Heart left ventricle (tissue), 16 donors: Measurements from ENCODE around the gene ADA. TPM values are rescaled to one million over a fixed set of nuclear protein-coding genes. Genes with fewer than 3 reads are reported as not detected.
A peak's percentile ranks its signal among the peaks of the same experiment; 100 is the strongest.

Source experiments
- ATAC-seq, 4 donors: fragments of 200-7000 bp; cut with Tn5 transposase; one replicate each; pipeline ENCODE4 v1.9.1; 2020 to 2022; ENCODE audit warnings: moderate library complexity in 4 of 4, mild to moderate bottlenecking in 3 of 4, moderate number of reproducible peaks in 1 of 4
- DNase-seq, 5 donors: peaks; one replicate each; pipeline ENCODE4 v3.0.0-alpha.2; 2020
- H3K27ac ChIP-seq, 12 donors: fragments of 200-600 bp; sonication (generic) in 4 of 12; one replicate each; pipeline versions ENCODE4 v1.5.0 to v1.8.0; 2016 to 2022; ENCODE audit warnings: mild to moderate bottlenecking in 2 of 12
- H3K27me3 ChIP-seq, 9 donors: fragments of 200-600 bp; sonication (generic) in 2 of 9; one replicate each; pipeline versions ENCODE4 v1.5.1 to v1.8.0; 2016 to 2022; ENCODE audit warnings: mild to moderate bottlenecking in 3 of 9
- H3K36me3 ChIP-seq, 9 donors: fragments of 200-600 bp; sonication (generic) in 2 of 9; one replicate each; pipeline versions ENCODE4 v1.5.0 to v1.8.0; 2018 to 2022; ENCODE audit warnings: mild to moderate bottlenecking in 2 of 9
- H3K4me1 ChIP-seq, 12 donors: fragments of 200-600 bp; sonication (generic) in 4 of 12; one replicate each; pipeline versions ENCODE4 v1.5.0 to v1.8.0; 2016 to 2022; ENCODE audit warnings: mild to moderate bottlenecking in 3 of 12
- H3K4me3 ChIP-seq, 12 donors: fragments of 200-600 bp; sonication (generic) in 4 of 12; one replicate each; pipeline versions ENCODE4 v1.5.0 to v1.8.0; 2017 to 2022; ENCODE audit warnings: mild to moderate bottlenecking in 9 of 12, moderate library complexity in 4 of 12
- H3K9me3 ChIP-seq, 12 donors: fragments of 200-600 bp; sonication (generic) in 4 of 12; one replicate each; pipeline versions ENCODE4 v1.5.0 to v1.8.0; 2016 to 2022; ENCODE audit warnings: mild to moderate bottlenecking in 1 of 12
- POLR2A ChIP-seq, 2 donors: fragments of 450-650 bp; IDR thresholded peaks; one replicate each; pipeline ENCODE4 v1.6.1; 2017; ENCODE audit warnings: antibody characterized with exemption in 2 of 2, mild to moderate bottlenecking in 2 of 2, moderate library complexity in 2 of 2
- WGBS, 4 donors: extraction: QIAGEN DNeasy Blood & Tissue Kit in 2 of 4; methylation state at CpG; one replicate each; pipeline versions ENCODE4 v1.1.5 to v1.1.7; 2013 to 2018; 5-methylcytosine and 5-hydroxymethylcytosine counted together
- intact Hi-C, 10 donors: fragments of 100-400 bp; cut with DNase I; formaldehyde crosslinking; loops; one replicate each; pipeline versions ENCODE4 v1.11.1 to v1.14.2; 2022
- polyA plus RNA-seq, 2 donors: library from polyadenylated mRNA; stranded (reverse); fragments of 200-250 nt; gene quantifications; one replicate each; pipeline ENCODE4 v1.2.3, GENCODE V29; 2013
- total RNA-seq, 9 donors: library from RNA; depleted of rRNA in 2 of 9; stranded (reverse); fragments of >200 nt in 2 of 9; fragmentation: NEBNext Ultra II Directional in 3 of 9; extraction: Animal tissue kit (Norgen Biotek cat#: 25700) in 3 of 9; gene quantifications; one replicate each; pipeline versions ENCODE4 v1.1.0 to v1.2.4, GENCODE V29; 2016 to 2023
- TF ChIP-seq, protein P1 (sequence below), 12 donors: fragments of 200-600 bp; sonication (generic) in 4 of 12; IDR thresholded peaks; one replicate each; pipeline versions ENCODE4 v1.5.0 to v1.8.0; 2018 to 2022; ENCODE audit warnings: antibody characterized with exemption in 12 of 12, mild to moderate bottlenecking in 5 of 12
- donor health status: ischemic (EF 13 %, LVEDD 7.1; RV severe dilation, severe dysfunction).
- donor health status: healthy with polysubstance abuse.
- donor health status: DM: no; HTN: yes; CAD: no.
- donor health status: DM: no; HTN: no; CAD: no.
- donor health status: ischemic (EF 25% LVEDD 6.9; RV normal size, moderate dysfunction).
- donor health status: ischemic (EF 25% LVEDD 5.7; RV mildly dilated, moderate dysfunction).
- donor health status: healthy.
- donor health status: DM: yes; HTN: yes; CAD: no.
- donor health status: ischemic (EF 35%, LVEDD 5.7; RV mildly dilated, moderate dysfunction).
- donor health status: nonischemic (EF 11% LVEDD 7.7; RV severe dilation, severe dysfunction).
- donor health status: DM: yes; HTN: yes; CAD: no.
- donor health status: PGD.
- donor health status: ischemic (EF 29% LVEDD 5.4; RV normal size, mild dysfunction).
- donor health status: nonischemic (EF 23%, LVEDD 6.1; RV moderate dilation, normal function).

ADA gene
- total and polyA plus RNA-seq, 11 donors: 2.5 to 11.5 (median 6.4) TPM

DNA sequence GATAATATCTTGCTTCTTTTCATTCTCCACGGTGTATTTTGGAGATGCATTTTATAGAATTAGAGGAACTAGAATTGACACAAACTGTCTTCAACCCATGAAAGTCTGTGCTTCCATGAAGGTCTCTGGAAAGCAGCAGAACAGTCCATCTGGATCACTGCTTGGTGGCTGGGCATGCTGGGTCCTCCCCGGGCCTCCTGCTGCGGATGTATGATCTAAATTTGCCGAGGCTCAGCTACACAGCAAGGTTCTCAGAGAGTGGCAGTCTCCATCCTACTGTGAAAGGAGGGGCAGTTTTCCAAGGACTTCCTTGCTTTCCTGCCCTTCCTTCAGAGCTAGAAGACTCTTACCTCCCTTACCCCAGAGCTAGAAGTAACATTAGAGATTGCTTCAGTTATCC lies 54.0 kb downstream of the ADA start:
- ATAC-seq (peak in 1 of 4 donors; percentile 10), DNase-seq (no peak)
- H3K4me1 ChIP-seq: peaks cover 53 to 97% (median 90%) of the 10 kb centered on the region in 12 donors
- TF ChIP-seq, protein P1, sequence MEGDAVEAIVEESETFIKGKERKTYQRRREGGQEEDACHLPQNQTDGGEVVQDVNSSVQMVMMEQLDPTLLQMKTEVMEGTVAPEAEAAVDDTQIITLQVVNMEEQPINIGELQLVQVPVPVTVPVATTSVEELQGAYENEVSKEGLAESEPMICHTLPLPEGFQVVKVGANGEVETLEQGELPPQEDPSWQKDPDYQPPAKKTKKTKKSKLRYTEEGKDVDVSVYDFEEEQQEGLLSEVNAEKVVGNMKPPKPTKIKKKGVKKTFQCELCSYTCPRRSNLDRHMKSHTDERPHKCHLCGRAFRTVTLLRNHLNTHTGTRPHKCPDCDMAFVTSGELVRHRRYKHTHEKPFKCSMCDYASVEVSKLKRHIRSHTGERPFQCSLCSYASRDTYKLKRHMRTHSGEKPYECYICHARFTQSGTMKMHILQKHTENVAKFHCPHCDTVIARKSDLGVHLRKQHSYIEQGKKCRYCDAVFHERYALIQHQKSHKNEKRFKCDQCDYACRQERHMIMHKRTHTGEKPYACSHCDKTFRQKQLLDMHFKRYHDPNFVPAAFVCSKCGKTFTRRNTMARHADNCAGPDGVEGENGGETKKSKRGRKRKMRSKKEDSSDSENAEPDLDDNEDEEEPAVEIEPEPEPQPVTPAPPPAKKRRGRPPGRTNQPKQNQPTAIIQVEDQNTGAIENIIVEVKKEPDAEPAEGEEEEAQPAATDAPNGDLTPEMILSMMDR (IDR thresholded peaks at IDR 0.05): no peak
- no peak for TF ChIP-seq POLR2A (IDR thresholded peaks at IDR 0.05)
- whole genome bisulfite sequencing, 4 donors: 19 to 38% (median 28%) methylated on average over 4 of the region's 4 CpGs
- H3K27me3 ChIP-seq: no peaks in the 10 kb centered on the region
- intact Hi-C loops: no loop called here
- H3K4me3 ChIP-seq: no peak overlapping the region
- H3K27ac ChIP-seq: peak overlapping the region; percentile 60 to 97 (median 92)
- H3K9me3 ChIP-seq: no peaks in the 10 kb centered on the region
- peaks cover 0 to 23% (median 6%) of the 10 kb centered on the region in 9 donors for H3K36me3 ChIP-seq

DNA sequence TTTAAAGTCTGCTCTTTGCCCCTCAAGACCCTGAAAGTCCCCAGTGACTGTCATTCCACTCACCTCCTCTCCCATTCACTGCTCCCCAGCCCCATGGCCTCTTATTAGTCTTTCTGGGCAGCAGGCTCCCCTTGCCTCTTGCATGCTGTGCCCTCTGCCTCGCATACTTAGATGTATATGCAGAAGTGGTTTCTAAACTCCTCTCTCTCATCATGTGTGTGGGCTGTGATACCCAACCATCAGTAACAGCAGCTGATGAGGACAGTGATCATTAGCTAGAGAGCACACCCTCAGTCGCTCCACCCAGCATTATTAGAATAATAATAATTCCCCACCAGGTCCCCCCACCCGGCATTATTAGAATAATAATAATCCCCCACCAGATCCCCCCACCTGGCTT lies 54.6 kb downstream of the ADA start:
- WGBS, 4 donors: 80 to 85% (median 83%) methylated on average over 3 of the region's 3 CpGs
- Histone ChIP-seq H3K27me3 (no peaks in the 10 kb centered on the region), H3K4me1 (peaks cover 53 to 97% (median 84%) of the 10 kb centered on the region in 12 donors), H3K36me3 (peaks cover 0 to 30% (median 12%) of the 10 kb centered on the region in 9 donors), H3K27ac (peak overlapping the region in 11 of 12 donors; percentile 89 to 97 (median 93)), H3K4me3 (no peak overlapping the region), H3K9me3 (no peaks in the 10 kb centered on the region)
- no peak for DNase-seq
- ATAC-seq: no peak
- intact Hi-C loops: no loop called here
- TF ChIP-seq, protein P1 (IDR thresholded peaks at IDR 0.05): no peak
- no peak for TF ChIP-seq POLR2A (IDR thresholded peaks at IDR 0.05)

DNA sequence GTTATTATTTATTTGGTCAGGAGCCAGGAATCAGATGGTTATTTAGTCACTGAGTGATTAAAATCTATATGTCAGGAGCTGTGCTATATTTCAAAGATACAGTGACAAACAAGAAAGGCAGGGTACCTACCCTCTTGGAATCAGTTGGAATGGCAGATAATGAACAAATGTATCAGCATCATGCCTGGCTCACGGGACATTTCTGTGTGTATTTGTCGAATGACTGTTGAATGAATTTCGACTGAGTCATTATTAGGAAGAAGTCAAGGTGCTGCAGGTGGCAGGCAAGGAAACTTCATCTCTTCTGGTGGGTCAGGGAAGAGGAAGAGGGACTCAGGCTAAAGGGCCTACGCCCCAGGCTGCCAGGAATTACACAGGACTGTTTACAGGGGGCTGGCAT lies 55.5 kb downstream of the ADA start:
- peaks cover 48 to 97% (median 81%) of the 10 kb centered on the region in 12 donors for H3K4me1 ChIP-seq
- no peak overlapping the region for H3K4me3 ChIP-seq
- H3K27ac ChIP-seq: peak overlapping the region in 11 of 12 donors; percentile 89 to 97 (median 93)
- DNase-seq (no peak), ATAC-seq (no peak)
- no peaks in the 10 kb centered on the region for H3K9me3 ChIP-seq
- peaks cover 0 to 38% (median 18%) of the 10 kb centered on the region in 9 donors for H3K36me3 ChIP-seq
- WGBS, 4 donors: 84 to 89% (median 88%) methylated on average over 4 of the region's 4 CpGs
- TF ChIP-seq, protein P1 (IDR thresholded peaks at IDR 0.05): no peak
- no peak for TF ChIP-seq POLR2A (IDR thresholded peaks at IDR 0.05)
- intact Hi-C loops: no loop called here
- H3K27me3 ChIP-seq: no peaks in the 10 kb centered on the region

DNA sequence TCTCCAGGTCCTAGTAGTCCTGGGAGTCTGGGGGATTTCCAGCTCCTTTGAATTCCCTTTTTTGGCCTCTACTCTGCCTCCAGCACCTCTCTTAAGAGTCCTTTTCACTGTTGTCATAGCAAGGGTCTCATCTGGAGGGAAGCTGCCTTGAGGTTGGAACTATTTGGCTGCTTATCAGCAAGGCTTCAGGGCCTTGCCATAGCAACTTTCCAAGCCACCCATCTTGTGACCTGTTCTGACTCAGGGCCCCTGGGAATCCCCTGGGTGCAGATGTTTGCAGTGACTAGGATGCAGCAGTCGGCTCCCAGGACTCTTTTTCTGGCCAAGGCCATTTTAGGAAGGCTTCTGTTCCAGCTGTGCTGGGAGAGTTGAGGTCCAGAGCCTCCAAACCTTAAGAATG lies 56.8 kb downstream of the ADA start:
- peaks cover 38 to 95% (median 73%) of the 10 kb centered on the region in 12 donors for H3K4me1 ChIP-seq
- intact Hi-C loops: no loop called here

More for the DNA sequence above, 56.8 kb downstream of the ADA start:
- Histone ChIP-seq H3K4me3 (no peak overlapping the region), H3K27ac (peak overlapping the region; percentile 8 to 96 (median 90)), H3K9me3 (no peaks in the 10 kb centered on the region), H3K27me3 (no peaks in the 10 kb centered on the region), H3K36me3 (peaks cover 0 to 51% (median 31%) of the 10 kb centered on the region in 9 donors)
- TF ChIP-seq, protein P1 (IDR thresholded peaks at IDR 0.05): no peak
- no peak for TF ChIP-seq POLR2A (IDR thresholded peaks at IDR 0.05)
- WGBS, 4 donors: 7 to 25% (median 9%) methylated on average over 1 of the region's 1 CpG; no CpG with 5 or more reads in 1 of the 4 donors
- peak in 3 of 5 donors; percentile 53 to 77 (median 60) for DNase-seq
- peak in 3 of 4 donors; percentile 9 to 38 (median 20) for ATAC-seq
